Fibroblast of skin of back (primary cell): ENCODE measurements around the gene LITAFD.

Experiments used
- DNase-seq: peaks from one replicate; pipeline ENCODE4 v3.0.0-alpha.2; 2013

The LITAFD gene

GRCh38 chr16:8920645-8921346 lies 38.6 kb downstream of the LITAFD start:
- DNase-seq, result peak; percentile 33

DNA sequence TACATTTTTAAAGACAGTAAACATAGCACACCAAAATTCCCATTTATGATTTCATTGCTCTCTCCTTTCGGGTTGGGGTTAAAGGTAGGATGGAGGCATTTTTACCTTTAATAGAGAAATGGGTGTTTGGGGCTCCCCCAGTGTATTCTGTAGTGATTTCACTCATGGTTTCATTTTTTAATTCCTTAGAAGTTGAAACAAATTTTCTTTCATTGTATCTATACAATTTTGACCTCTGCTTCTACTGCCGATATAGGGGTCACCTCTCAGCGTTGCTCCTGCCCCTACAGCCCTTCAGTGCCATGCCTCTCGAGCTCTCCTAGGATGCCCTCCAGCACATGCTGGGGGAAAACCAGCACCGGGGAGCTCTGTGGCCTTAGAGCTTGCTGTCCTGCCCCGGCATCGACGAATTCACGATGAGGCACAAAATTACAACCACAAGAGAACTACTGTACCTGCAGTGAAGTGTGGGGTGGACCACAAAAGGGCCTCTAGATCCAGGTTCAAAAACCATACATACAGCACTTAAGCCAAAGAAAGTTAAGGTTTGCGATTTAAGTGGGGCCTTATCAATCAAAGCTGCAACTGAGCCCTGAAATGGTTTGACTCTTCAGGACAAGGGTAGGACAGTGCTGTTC lies 39.3 kb downstream of the LITAFD start:
- DNase-seq, result no peak

DNA sequence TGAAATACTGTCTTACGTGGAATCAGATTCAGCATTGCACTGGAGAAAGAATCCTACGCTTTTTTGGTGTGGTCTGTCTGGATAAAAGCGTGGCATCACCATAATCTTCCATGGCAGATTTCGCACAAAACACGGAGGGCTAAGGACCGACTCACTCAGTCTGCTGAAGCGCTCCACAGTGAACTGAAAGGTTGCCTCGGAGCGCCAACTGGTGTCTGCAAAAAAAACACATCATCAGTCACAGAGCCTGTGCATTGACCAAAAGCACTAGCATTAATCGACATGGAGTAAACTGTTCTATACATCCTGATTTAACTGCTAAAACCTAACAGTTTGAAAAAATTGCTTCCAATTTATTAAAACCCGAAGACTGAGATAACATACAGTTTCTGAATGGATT lies 41.0 kb downstream of the LITAFD start:
- no peak for DNase-seq

GRCh38 chr16:8924214-8924613 lies 42.1 kb downstream of the LITAFD start:
- DNase-seq, result no peak

DNA sequence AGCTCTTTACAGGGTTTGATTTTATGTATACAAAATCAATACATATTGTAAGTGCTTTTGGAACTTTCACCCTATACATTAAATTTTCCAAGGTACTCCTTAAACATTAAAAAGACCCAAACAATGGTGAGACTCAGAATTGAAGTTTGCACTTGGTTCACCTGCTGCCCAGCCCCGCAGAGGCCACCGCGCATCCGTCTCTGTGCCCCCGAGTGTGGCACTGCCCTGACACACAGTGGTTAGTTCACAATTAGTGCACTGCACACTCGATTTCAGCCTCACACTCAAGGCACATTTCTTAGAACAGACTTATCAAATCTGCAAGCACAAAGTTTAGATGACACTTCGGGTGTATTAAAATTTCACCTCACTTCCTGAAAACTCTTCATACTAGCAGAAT lies 43.3 kb downstream of the LITAFD start:
- DNase-seq, result no peak

GRCh38 chr16:8926827-8927226 lies 44.7 kb downstream of the LITAFD start:
- no peak for DNase-seq

DNA sequence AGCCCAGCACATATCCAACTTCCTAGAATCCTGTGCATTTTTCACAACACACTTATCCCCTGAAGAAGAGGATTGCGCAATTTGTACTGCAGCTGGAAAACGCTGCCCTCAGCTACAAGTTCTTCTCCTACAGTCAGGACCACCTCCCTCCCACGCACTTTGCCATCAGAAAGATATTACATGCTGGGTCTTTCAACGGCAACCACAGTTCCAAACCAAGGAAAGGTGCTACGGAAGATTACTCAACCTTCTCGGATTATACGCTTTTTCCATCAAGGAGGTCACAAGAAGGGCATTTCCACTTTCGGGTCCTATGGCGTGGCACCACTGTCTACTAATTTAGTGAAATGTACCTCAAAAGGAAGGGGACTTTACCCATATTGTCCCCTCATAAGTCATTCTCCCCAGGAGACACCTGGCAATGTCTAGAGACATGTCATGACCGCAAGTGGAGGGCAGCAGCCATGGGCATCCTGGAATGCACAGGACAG lies 46.4 kb downstream of the LITAFD start:
- DNase-seq, result no peak

DNA sequence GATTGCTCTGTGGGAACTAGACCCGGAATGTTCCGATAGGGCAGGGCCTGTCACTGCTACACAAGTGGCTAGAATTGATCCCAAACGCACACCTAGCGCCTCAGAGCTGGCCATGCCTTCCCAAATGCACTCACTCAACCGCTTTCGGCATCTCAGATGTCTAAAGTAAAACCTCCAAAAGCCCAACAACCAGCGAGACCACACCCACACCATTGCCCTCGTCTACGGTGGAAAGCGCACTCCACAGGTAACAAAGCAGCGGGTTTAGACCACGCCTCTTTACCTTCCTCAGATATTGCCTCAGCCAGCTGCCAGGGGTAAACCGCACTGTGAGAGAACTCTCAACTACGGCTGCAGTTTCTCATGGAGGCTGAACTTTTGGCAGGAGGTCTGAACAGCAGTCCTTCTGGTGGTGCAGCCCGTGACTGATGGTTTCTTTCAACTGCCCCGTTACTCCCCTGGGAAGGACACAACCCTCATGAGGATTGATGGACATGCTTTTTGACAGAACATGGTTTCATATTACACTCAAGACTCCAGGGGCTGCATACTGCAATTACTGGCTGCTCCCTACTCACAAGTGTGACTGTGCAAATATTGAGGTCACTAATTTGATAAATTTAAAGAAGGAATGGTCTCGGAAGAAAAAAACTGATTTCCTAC lies 47.1 kb downstream of the LITAFD start:
- no peak for DNase-seq

GRCh38 chr16:8931859-8932258 lies 49.7 kb downstream of the LITAFD start:
- peak; percentile 50 for DNase-seq

- DNase-seq, result no peak
These were observed 52.5 kb downstream of the LITAFD start for GRCh38 chr16:8934601-8935000.
